SU-DHL-6 (cell line): ENCODE data around the gene EXOC4.

Experiments used
- EZH2phosphoT487 ChIP-seq: fragments of 200-600 bp; sonication (generic), shearing (Covaris generic); conservative IDR thresholded peaks from 2 replicates; pipeline ENCODE4 v1.6.1; 2018; ENCODE audit warnings: mild to moderate bottlenecking, antibody characterized with exemption, low read length, moderate library complexity, mixed read lengths
- TF ChIP-seq, protein P1 (sequence below): fragments of 200-600 bp; sonication (generic); IDR thresholded peaks from one replicate; pipeline ENCODE4 v1.5.1; 2017; ENCODE audit warnings: antibody characterized with exemption, mild to moderate bottlenecking, low read length, moderate library complexity; ENCODE audit not compliant: insufficient read depth, poor library complexity, severe bottlenecking

DNA sequence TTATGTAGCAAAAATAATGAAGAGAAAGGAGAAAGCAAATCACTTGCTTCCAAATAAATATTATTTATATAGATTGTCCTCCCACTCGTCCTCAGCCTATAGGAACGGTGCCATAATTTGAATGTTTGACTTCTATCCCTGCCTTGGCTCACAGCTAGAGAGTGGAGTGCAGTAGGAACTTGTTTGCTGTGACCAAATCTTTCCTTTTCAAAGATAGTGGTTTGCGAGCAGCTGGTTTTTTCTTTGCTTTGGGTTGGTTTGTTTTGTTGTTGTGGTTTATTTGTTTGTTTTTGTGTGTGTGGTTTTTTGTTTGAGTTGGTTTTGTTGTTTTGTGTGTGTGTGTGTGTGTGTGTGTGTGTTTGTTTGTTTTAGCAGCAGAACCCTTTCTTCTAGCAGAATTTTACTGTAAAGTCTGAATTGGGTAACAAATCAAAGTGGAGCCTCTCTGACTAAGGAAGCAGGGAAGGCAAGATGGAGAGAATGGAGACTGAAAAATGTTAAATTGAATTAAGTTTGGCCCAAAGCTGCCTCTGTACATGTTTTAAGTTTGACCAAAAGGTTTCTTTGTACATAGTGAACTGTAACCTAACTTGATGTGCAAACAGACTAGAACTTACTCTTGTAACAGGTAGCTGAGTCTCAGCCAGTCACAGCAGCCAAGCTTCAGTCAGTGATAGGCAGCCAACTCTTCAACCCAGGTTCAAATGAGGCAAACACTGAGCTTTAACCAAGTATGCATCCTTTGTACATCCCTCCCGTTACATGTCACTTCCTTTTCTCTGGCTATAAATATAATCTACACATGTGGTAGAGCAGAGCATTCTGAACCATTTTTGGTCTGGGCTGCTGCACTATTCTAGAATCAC lies 724.8 kb downstream of the EXOC4 start:
- TF ChIP-seq, protein P1, sequence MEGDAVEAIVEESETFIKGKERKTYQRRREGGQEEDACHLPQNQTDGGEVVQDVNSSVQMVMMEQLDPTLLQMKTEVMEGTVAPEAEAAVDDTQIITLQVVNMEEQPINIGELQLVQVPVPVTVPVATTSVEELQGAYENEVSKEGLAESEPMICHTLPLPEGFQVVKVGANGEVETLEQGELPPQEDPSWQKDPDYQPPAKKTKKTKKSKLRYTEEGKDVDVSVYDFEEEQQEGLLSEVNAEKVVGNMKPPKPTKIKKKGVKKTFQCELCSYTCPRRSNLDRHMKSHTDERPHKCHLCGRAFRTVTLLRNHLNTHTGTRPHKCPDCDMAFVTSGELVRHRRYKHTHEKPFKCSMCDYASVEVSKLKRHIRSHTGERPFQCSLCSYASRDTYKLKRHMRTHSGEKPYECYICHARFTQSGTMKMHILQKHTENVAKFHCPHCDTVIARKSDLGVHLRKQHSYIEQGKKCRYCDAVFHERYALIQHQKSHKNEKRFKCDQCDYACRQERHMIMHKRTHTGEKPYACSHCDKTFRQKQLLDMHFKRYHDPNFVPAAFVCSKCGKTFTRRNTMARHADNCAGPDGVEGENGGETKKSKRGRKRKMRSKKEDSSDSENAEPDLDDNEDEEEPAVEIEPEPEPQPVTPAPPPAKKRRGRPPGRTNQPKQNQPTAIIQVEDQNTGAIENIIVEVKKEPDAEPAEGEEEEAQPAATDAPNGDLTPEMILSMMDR, result no peak
- TF ChIP-seq EZH2phosphoT487, result no peak
